HepG2 (cell line): Measurements from ENCODE around the gene LCE2A. TPM values are rescaled to one million over a fixed set of nuclear protein-coding genes. Genes with fewer than 3 reads are reported as not detected.

ENCODE experiments used
- ATAC-seq: fragments of 200-7000 bp; cut with Tn5 transposase; 3 replicates; pipeline ENCODE4 v1.9.1; 2020; ENCODE audit warnings: mild to moderate bottlenecking, moderate library complexity
- BruUV-seq: library from RNA; stranded (reverse); fragments of 400-500 nt; replicated peaks from 2 replicates; lab custom pipeline; 2021; lab: Mats Ljungman, UMichigan
- CTCF ChIA-PET: fragments of 300-600 bp; formaldehyde crosslinking; extraction: SDS; loops from one replicate; lab custom pipeline; 2021; ENCODE audit warnings: low total read pairs, inconsistent platforms, low intra/inter-chr PET ratio; lab: Yijun Ruan, JAX
- POLR2A ChIA-PET: fragments of 350-600 bp; sonication (Branson Sonifier 250); formaldehyde crosslinking; loops from one replicate; lab custom pipeline; 2020; ENCODE audit warnings: antibody characterized with exemption, inconsistent platforms; lab: Yijun Ruan, JAX
- DNase-seq: peaks from one replicate; pipeline ENCODE4 v3.0.0-alpha.2; 2015; ENCODE audit warnings: low spot score
- FAIRE-seq: peaks from 3 replicates; lab custom pipeline; 2011; peaks lifted over from hg19 to GRCh38; lab: Jason Lieb, UNC
- H2AFZ ChIP-seq: one replicate; pipeline ENCODE4 v1.6.1; 2011; ENCODE audit warnings: low read length, inconsistent platforms
- H3K27ac ChIP-seq: fragments of 300-600 bp; 3 replicates; pipeline ENCODE4 v1.8.0; 2011; ENCODE audit warnings: mixed run types, mild to moderate bottlenecking, mixed read lengths, low read length, inconsistent platforms; ENCODE audit not compliant: insufficient read depth; ENCODE audit errors: extremely low read length
- H3K27me3 ChIP-seq, 2 experiments: fragments of 200-600 bp in 1 of 2; 2 replicates in 1 of 2; 3 replicates in 1 of 2; pipeline versions ENCODE4 v1.6.0 to v1.8.0; 2011; ENCODE audit warnings: low read length in 2 of 2, mild to moderate bottlenecking in 2 of 2, moderate library complexity in 2 of 2, inconsistent platforms in 1 of 2; ENCODE audit not compliant: insufficient read depth in 2 of 2, control insufficient read depth in 1 of 2
- H3K36me3 ChIP-seq, 2 experiments: fragments of 200-600 bp in 1 of 2; replicated peaks in 1 of 2; 2 replicates in 1 of 2; 3 replicates in 1 of 2; pipeline versions ENCODE4 v1.5.1 to v1.8.0; 2011; ENCODE audit warnings: low read length in 2 of 2, inconsistent platforms in 1 of 2; ENCODE audit not compliant: insufficient read depth in 2 of 2, control insufficient read depth in 1 of 2
- H3K4me1 ChIP-seq: 2 replicates; pipeline ENCODE4 v1.5.1; 2012; ENCODE audit warnings: low read length, inconsistent platforms; ENCODE audit not compliant: insufficient read depth
- H3K4me2 ChIP-seq: 2 replicates; pipeline ENCODE4 v1.6.0; 2011; ENCODE audit warnings: low read depth, low read length, inconsistent platforms
- H3K4me3 ChIP-seq, 3 experiments: fragments of 200-600 bp in 1 of 3; sonication (generic), shearing (Covaris generic) in 1 of 3; replicated peaks in 1 of 3; 2 replicates each; pipeline ENCODE4 v1.5.1; 2011 to 2016; ENCODE audit warnings: low read length in 3 of 3, inconsistent platforms in 2 of 3, low read depth in 2 of 3, mild to moderate bottlenecking in 2 of 3, control low read depth in 1 of 3, mixed read lengths in 1 of 3; ENCODE audit not compliant: insufficient read depth in 1 of 3
- H3K79me2 ChIP-seq: one replicate; pipeline ENCODE4 v1.6.1; 2011; ENCODE audit warnings: low read length, inconsistent platforms; ENCODE audit not compliant: insufficient read depth
- H3K9ac ChIP-seq: 2 replicates; pipeline ENCODE4 v1.6.0; 2011; ENCODE audit warnings: mild to moderate bottlenecking, low read depth, low read length, inconsistent platforms; ENCODE audit not compliant: insufficient read depth
- H3K9me3 ChIP-seq: 2 replicates; pipeline ENCODE4 v1.5.1; 2012; ENCODE audit warnings: mild to moderate bottlenecking, low read length
- H4K20me1 ChIP-seq: 2 replicates; pipeline ENCODE4 v1.6.0; 2011; ENCODE audit warnings: inconsistent platforms, mild to moderate bottlenecking, low read length, moderate library complexity; ENCODE audit not compliant: insufficient read depth
- CSRNP2 ChIP-seq: sonication (generic); formaldehyde crosslinking; conservative IDR thresholded peaks from 2 replicates; pipeline ENCODE4 v1.8.0; 2022; ENCODE audit warnings: low read depth, missing genetic modification reagents
- GABPA ChIP-seq, 2 experiments: IDR thresholded peaks; 2 replicates each; pipeline ENCODE4 v1.6.1; 2011 to 2016; ENCODE audit warnings: low read depth in 2 of 2, low read length in 1 of 2, missing biosample characterization in 1 of 2, missing genetic modification characterization in 1 of 2
- HNF4A ChIP-seq: sonication (generic); formaldehyde crosslinking; IDR thresholded peaks from 2 replicates; pipeline ENCODE4 v1.4.0; 2020; ENCODE audit warnings: missing genetic modification reagents
- HOXA3 ChIP-seq: sonication (generic); formaldehyde crosslinking; IDR thresholded peaks from 2 replicates; pipeline ENCODE4 v1.5.0; 2020; ENCODE audit warnings: missing genetic modification reagents
- MBD4 ChIP-seq: IDR thresholded peaks from 2 replicates; pipeline ENCODE4 v1.6.1; 2012; ENCODE audit warnings: low read length, inconsistent platforms, borderline replicate concordance
- MTA1 ChIP-seq: sonication (generic); formaldehyde crosslinking; IDR thresholded peaks from 2 replicates; pipeline ENCODE4 v1.4.0; 2020; ENCODE audit warnings: missing genetic modification reagents, mild to moderate bottlenecking, borderline replicate concordance
- MZF1 ChIP-seq: sonication (generic); formaldehyde crosslinking; IDR thresholded peaks from 2 replicates; pipeline ENCODE4 v1.8.1; 2023; ENCODE audit warnings: mild to moderate bottlenecking, missing genetic modification reagents, borderline replicate concordance
- NCOR1 ChIP-seq: fragments of 200-600 bp; sonication (generic); IDR thresholded peaks from 2 replicates; pipeline ENCODE4 v1.7.0; 2017; ENCODE audit warnings: antibody characterized with exemption, low read length, borderline replicate concordance
- SKI ChIP-seq: fragments of 450-650 bp; IDR thresholded peaks from one replicate; pipeline ENCODE4 v1.6.1; 2018; ENCODE audit warnings: mild to moderate bottlenecking; ENCODE audit not compliant: partially characterized antibody
- SMAD1 ChIP-seq: sonication (generic); formaldehyde crosslinking; IDR thresholded peaks from 2 replicates; pipeline ENCODE4 v1.4.0; 2020; ENCODE audit warnings: missing genetic modification reagents, low read depth, mild to moderate bottlenecking, borderline replicate concordance
- TEAD2 ChIP-seq: sonication (generic); formaldehyde crosslinking; IDR thresholded peaks from 2 replicates; pipeline ENCODE4 v1.9.0; 2021; ENCODE audit warnings: missing genetic modification reagents
- U2AF1 ChIP-seq: fragments of 200-400 bp; formaldehyde crosslinking; optimal IDR thresholded peaks from 2 replicates; pipeline ENCODE3; 2017; ENCODE audit warnings: mild to moderate bottlenecking, low read depth, low read length
- ZNF263 ChIP-seq: sonication (generic); formaldehyde crosslinking; IDR thresholded peaks from 2 replicates; pipeline ENCODE4 v1.4.0; 2020; ENCODE audit warnings: missing genetic modification reagents
- ZNF264 ChIP-seq: sonication (generic); formaldehyde crosslinking; IDR thresholded peaks from 2 replicates; pipeline ENCODE4 v1.4.0; 2020; ENCODE audit warnings: missing genetic modification reagents
- ZNF282 ChIP-seq: fragments of 450-650 bp; IDR thresholded peaks from 2 replicates; pipeline ENCODE4 v1.6.1; 2018; ENCODE audit not compliant: partially characterized antibody
- ZNF44 ChIP-seq: sonication (generic); formaldehyde crosslinking; IDR thresholded peaks from 2 replicates; pipeline ENCODE4 v1.5.1; 2020; ENCODE audit warnings: mild to moderate bottlenecking, missing genetic modification reagents
- ZNF446 ChIP-seq: sonication (generic); formaldehyde crosslinking; IDR thresholded peaks from 2 replicates; pipeline ENCODE4 v1.5.0; 2020; ENCODE audit warnings: mild to moderate bottlenecking, missing genetic modification reagents
- ZNF589 ChIP-seq: sonication (generic); formaldehyde crosslinking; conservative IDR thresholded peaks from 2 replicates; pipeline ENCODE4 v1.8.0; 2022; ENCODE audit warnings: mild to moderate bottlenecking, moderate library complexity, missing genetic modification reagents
- ZNF598 ChIP-seq: sonication (generic); formaldehyde crosslinking; IDR thresholded peaks from 2 replicates; pipeline ENCODE4 v1.5.1; 2020; ENCODE audit warnings: mild to moderate bottlenecking, missing genetic modification reagents, borderline replicate concordance
- ZNF781 ChIP-seq: sonication (generic); formaldehyde crosslinking; IDR thresholded peaks from 2 replicates; pipeline ENCODE4 v1.5.1; 2020; ENCODE audit warnings: borderline replicate concordance, mild to moderate bottlenecking, missing genetic modification reagents; ENCODE audit errors: not compliant biosample characterization
- WGBS: methylation state at CpG from one replicate; pipeline ENCODE4 v1.1.6; 2017; ENCODE audit warnings: low lambda C conversion rate; 5-methylcytosine and 5-hydroxymethylcytosine counted together
- in situ Hi-C: cut with HindIII; loops from 2 replicates; pipeline ENCODE4 v1.10.0; 2017; ENCODE audit warnings: low pct_unique_long_range_greater_than_20kb; ENCODE audit not compliant: extremely low pct_ligation_motif_present
- intact Hi-C: fragments of 100-400 bp; cut with micrococcal nuclease; formaldehyde crosslinking; loops from one replicate; pipeline ENCODE4 v1.10.0; 2022; ENCODE audit not compliant: unreplicated experiment
- polyA plus RNA-seq, 8 experiments: library from polyadenylated mRNA; depleted of rRNA in 3 of 8; stranded (reverse) in 7 of 8; unstranded in 1 of 8; fragments of >200 nt; fragmentation: Illumina TruSeq in 4 of 8; extraction: Trizol in 4 of 8; gene quantifications; 2 replicates each; pipeline versions ENCODE4 v1.2.1 to v1.2.3, GENCODE V29; 2011 to 2016; ENCODE audit warnings: low read depth in 4 of 8, missing spikeins in 1 of 8, mixed read lengths in 1 of 8; ENCODE audit not compliant: insufficient read depth in 1 of 8
- total RNA-seq, 5 experiments: library from RNA; depleted of rRNA; stranded (reverse); fragments of >200 nt; fragmentation: Illumina TruSeq; extraction: Trizol; gene quantifications; 2 replicates each; pipeline ENCODE4 v1.2.3, GENCODE V29; 2016; ENCODE audit warnings: low read depth in 1 of 5

The LCE2A gene
- total and polyA plus RNA-seq, 2 of the 13 experiments (the other 11 are each of a cell fraction or from before 2014, with no cell fraction given), result not detected

- no peak for DNase-seq
- H3K4me2 ChIP-seq, result no peak overlapping the region
- no peaks in the 10 kb centered on the region for H3K9me3 ChIP-seq
- no peaks in the 10 kb centered on the region for H3K79me2 ChIP-seq
- POLR2A ChIA-PET, result no interaction called here
- H4K20me1 ChIP-seq, result no peaks in the 10 kb centered on the region
- in situ Hi-C loops (no loop called here), intact Hi-C loops (no loop called here)
- no peak for TF ChIP-seq HOXA3 (CRISPR knock-in tag)
- no peaks in the 10 kb centered on the region for H3K27me3 ChIP-seq
- no peak overlapping the region for H2AFZ ChIP-seq
- FAIRE-seq, result no peak
- BruUV-seq, result no TSS peak
- CTCF ChIA-PET, result no interaction called here
- no peak overlapping the region for H3K9ac ChIP-seq
- H3K4me1 ChIP-seq, result no peaks in the 10 kb centered on the region
- no peaks in the 10 kb centered on the region for H3K36me3 ChIP-seq
- no peak for ATAC-seq
- 47% methylated on average over 4 of the region's 4 CpGs for WGBS
- no peak overlapping the region for H3K27ac ChIP-seq
- H3K4me3 ChIP-seq, result no peak overlapping the region
Observed at GRCh38 chr1:152657677-152658076, 40.5 kb upstream of the LCE2A start.

- POLR2A ChIA-PET, result no interaction called here
- Histone ChIP-seq H2AFZ (no peak overlapping the region), H3K27ac (no peak overlapping the region), H3K4me2 (no peak overlapping the region), H3K4me3 (no peak overlapping the region), H3K9me3 (no peaks in the 10 kb centered on the region), H3K4me1 (no peaks in the 10 kb centered on the region), H3K27me3 (no peaks in the 10 kb centered on the region), H3K36me3 (no peaks in the 10 kb centered on the region), H3K9ac (no peak overlapping the region), H4K20me1 (no peaks in the 10 kb centered on the region), H3K79me2 (no peaks in the 10 kb centered on the region)
- intact Hi-C loops (no loop called here), in situ Hi-C loops (no loop called here)
- CTCF ChIA-PET, result no interaction called here
- 5% methylated on average over 3 of the region's 3 CpGs for WGBS
- FAIRE-seq, result no peak
- peak; percentile 80 for ATAC-seq
- BruUV-seq, result no TSS peak
- peak; percentile 16 for DNase-seq
- TF ChIP-seq NCOR1 (peak; percentile 30; the same call in 1 of the 2 replicates), ZNF446 (CRISPR knock-in tag) (no peak), ZNF282 (no peak), HNF4A (peak; percentile 83), ZNF598 (CRISPR knock-in tag) (no peak), U2AF1 (no peak), ZNF781 (CRISPR knock-in tag) (no peak), ZNF44 (CRISPR knock-in tag) (no peak), MTA1 (CRISPR knock-in tag) (no peak), ZNF589 (CRISPR knock-in tag) (no peak), ZNF264 (no peak), TEAD2 (CRISPR knock-in tag) (no peak), SKI (peak; percentile 11), MZF1 (CRISPR knock-in tag) (no peak), GABPA (IDR thresholded peaks at IDR 0.05; ENCODE audit: low read depth, low read length) (no peak), GABPA (CRISPR knock-in tag; IDR thresholded peaks at IDR 0.05; ENCODE audit: low read depth) (peak; percentile 31; the same call in 1 of the 2 replicates), SMAD1 (CRISPR knock-in tag) (no peak), CSRNP2 (CRISPR knock-in tag) (no peak), MBD4 (no peak), ZNF263 (CRISPR knock-in tag) (peak; percentile 99)
Observed at GRCh38 chr1:152658649-152659048, 39.5 kb upstream of the LCE2A start.
